GM23338 (cell line): ENCODE measurements around the gene TOM1L2. TPM values are rescaled to one million over a fixed set of nuclear protein-coding genes. Genes with fewer than 3 reads are reported as not detected.

Experiments used
- ATAC-seq: fragments of 200-7000 bp; cut with Tn5 transposase; 3 replicates; pipeline ENCODE4 v1.9.1; 2020
- DNase-seq: peaks from one replicate; pipeline ENCODE4 v3.0.0-alpha.2; 2015; ENCODE audit warnings: low spot score
- H2AFZ ChIP-seq: fragments of 200-600 bp; sonication (generic); 2 replicates; pipeline ENCODE4 v1.8.0; 2016; ENCODE audit warnings: antibody characterized with exemption, mild to moderate bottlenecking, moderate library complexity
- H3F3A ChIP-seq: fragments of 200-600 bp; sonication (generic); replicated peaks from 2 replicates; pipeline ENCODE4 v1.8.0; 2017; ENCODE audit warnings: antibody characterized with exemption, mixed run types, low read depth
- H3K27ac ChIP-seq: fragments of 200-600 bp; sonication (generic); 2 replicates; pipeline ENCODE4 v1.6.1; 2016; ENCODE audit warnings: low read depth
- H3K27me3 ChIP-seq: fragments of 200-600 bp; sonication (generic); 2 replicates; pipeline ENCODE4 v1.8.0; 2016; ENCODE audit warnings: mild to moderate bottlenecking, mixed run types, moderate library complexity; ENCODE audit not compliant: insufficient read depth
- H3K36me3 ChIP-seq: fragments of 200-600 bp; sonication (generic); 2 replicates; pipeline ENCODE4 v1.8.0; 2016; ENCODE audit warnings: mild to moderate bottlenecking; ENCODE audit not compliant: insufficient read depth
- H3K4me1 ChIP-seq: fragments of 200-600 bp; sonication (generic); 2 replicates; pipeline ENCODE4 v1.8.0; 2016; ENCODE audit warnings: mild to moderate bottlenecking, moderate library complexity; ENCODE audit not compliant: insufficient read depth
- H3K4me2 ChIP-seq: fragments of 200-600 bp; sonication (generic); 2 replicates; pipeline ENCODE4 v1.7.1; 2017; ENCODE audit warnings: mixed run types
- H3K4me3 ChIP-seq: fragments of 200-600 bp; sonication (generic); 2 replicates; pipeline ENCODE4 v1.6.1; 2016; ENCODE audit warnings: mixed run types
- H3K79me2 ChIP-seq: fragments of 200-600 bp; sonication (generic); replicated peaks from 2 replicates; pipeline ENCODE4 v1.8.0; 2017; ENCODE audit warnings: mild to moderate bottlenecking; ENCODE audit not compliant: insufficient read depth
- H3K9me2 ChIP-seq: fragments of 200-600 bp; sonication (generic); 2 replicates; pipeline ENCODE4 v1.8.0; 2017; ENCODE audit not compliant: insufficient read depth
- H4K20me1 ChIP-seq: fragments of 200-600 bp; sonication (generic); replicated peaks from 2 replicates; pipeline ENCODE4 v1.8.0; 2017; ENCODE audit warnings: mild to moderate bottlenecking; ENCODE audit not compliant: insufficient read depth
- H3K27ac Mint-ChIP-seq: 2 replicates; pipeline ENCODE4 v1.8.0; 2020; ENCODE audit warnings: inconsistent platforms, mild to moderate bottlenecking, moderate library complexity, mixed read lengths
- H3K27me3 Mint-ChIP-seq: 3 replicates; pipeline ENCODE4 v1.8.0; 2022; ENCODE audit warnings: low read depth, mild to moderate bottlenecking, moderate library complexity, mixed read lengths, inconsistent platforms; ENCODE audit not compliant: insufficient read depth, poor library complexity
- H3K36me3 Mint-ChIP-seq: 3 replicates; pipeline ENCODE4 v1.8.0; 2021; ENCODE audit warnings: low read depth, mild to moderate bottlenecking, inconsistent platforms, moderate library complexity, mixed read lengths
- H3K4me1 Mint-ChIP-seq: 3 replicates; pipeline ENCODE4 v1.8.0; 2020; ENCODE audit warnings: mild to moderate bottlenecking, inconsistent platforms, mixed read lengths
- H3K4me3 Mint-ChIP-seq: 3 replicates; pipeline ENCODE4 v1.8.0; 2021; ENCODE audit warnings: moderate library complexity, mild to moderate bottlenecking, inconsistent platforms, mixed read lengths
- H3K9me3 Mint-ChIP-seq: 3 replicates; pipeline ENCODE4 v1.8.0; 2020; ENCODE audit warnings: moderate library complexity, mild to moderate bottlenecking, inconsistent platforms, mixed read lengths
- POLR2AphosphoS5 ChIP-seq: IDR thresholded peaks from 2 replicates; pipeline ENCODE4 v1.6.1; 2016; ENCODE audit warnings: antibody characterized with exemption, low read depth
- ZNF114 ChIP-seq: fragments of 250-450 bp; sonication (Bioruptor Pico); IDR thresholded peaks from 2 replicates; pipeline ENCODE4 v1.5.0; 2020; ENCODE audit warnings: mild to moderate bottlenecking, moderate library complexity
- ZNF331 ChIP-seq: fragments of 250-450 bp; sonication (Bioruptor Pico); IDR thresholded peaks from 2 replicates; pipeline ENCODE4 v1.5.0; 2020; ENCODE audit warnings: low read depth, mild to moderate bottlenecking, moderate library complexity
- polyA plus RNA-seq: library from polyadenylated mRNA; unstranded; fragments of >200 nt; fragmentation: Nextera tagmentation; extraction: Ambion mirVana; gene quantifications from 2 replicates; pipeline ENCODE4 v1.2.1, GENCODE V29; 2016
- total RNA-seq: library from RNA; depleted of rRNA; stranded (reverse); fragments of >200 nt; shearing (Covaris generic); gene quantifications from 2 replicates; pipeline ENCODE4 v1.2.3, GENCODE V29; 2014
- TF ChIP-seq, protein P1 (sequence below): fragments of 250-450 bp; sonication (Bioruptor Pico); IDR thresholded peaks from 2 replicates; pipeline ENCODE4 v1.5.0; 2020; ENCODE audit warnings: mild to moderate bottlenecking, moderate library complexity

The TOM1L2 gene
- total and polyA plus RNA-seq, 2 experiments from 2014 or later: 3.3 TPM

- Histone ChIP-seq H3K27ac (no peak overlapping the region), H3F3A (no peaks in the 10 kb centered on the region), H3K4me2 (no peak overlapping the region), H3K79me2 (no peaks in the 10 kb centered on the region), H2AFZ (no peak overlapping the region), H3K4me3 (no peak overlapping the region), H3K4me1 (no peaks in the 10 kb centered on the region), H3K36me3 (no peaks in the 10 kb centered on the region), H4K20me1 (no peaks in the 10 kb centered on the region), H3K27me3 (no peaks in the 10 kb centered on the region), H3K9me2 (no peaks in the 10 kb centered on the region)
- ATAC-seq (no peak), DNase-seq (no peak)
- Mint-ChIP-seq H3K36me3 (no peaks in the 10 kb centered on the region), H3K9me3 (no peaks in the 10 kb centered on the region), H3K27ac (no peak overlapping the region), H3K27me3 (peaks cover 3% of the 10 kb centered on the region), H3K4me1 (no peaks in the 10 kb centered on the region), H3K4me3 (no peak overlapping the region)
- no peak for TF ChIP-seq ZNF331
- no peak for TF ChIP-seq ZNF114 (CRISPR knock-in tag)
- TF ChIP-seq, protein P1, sequence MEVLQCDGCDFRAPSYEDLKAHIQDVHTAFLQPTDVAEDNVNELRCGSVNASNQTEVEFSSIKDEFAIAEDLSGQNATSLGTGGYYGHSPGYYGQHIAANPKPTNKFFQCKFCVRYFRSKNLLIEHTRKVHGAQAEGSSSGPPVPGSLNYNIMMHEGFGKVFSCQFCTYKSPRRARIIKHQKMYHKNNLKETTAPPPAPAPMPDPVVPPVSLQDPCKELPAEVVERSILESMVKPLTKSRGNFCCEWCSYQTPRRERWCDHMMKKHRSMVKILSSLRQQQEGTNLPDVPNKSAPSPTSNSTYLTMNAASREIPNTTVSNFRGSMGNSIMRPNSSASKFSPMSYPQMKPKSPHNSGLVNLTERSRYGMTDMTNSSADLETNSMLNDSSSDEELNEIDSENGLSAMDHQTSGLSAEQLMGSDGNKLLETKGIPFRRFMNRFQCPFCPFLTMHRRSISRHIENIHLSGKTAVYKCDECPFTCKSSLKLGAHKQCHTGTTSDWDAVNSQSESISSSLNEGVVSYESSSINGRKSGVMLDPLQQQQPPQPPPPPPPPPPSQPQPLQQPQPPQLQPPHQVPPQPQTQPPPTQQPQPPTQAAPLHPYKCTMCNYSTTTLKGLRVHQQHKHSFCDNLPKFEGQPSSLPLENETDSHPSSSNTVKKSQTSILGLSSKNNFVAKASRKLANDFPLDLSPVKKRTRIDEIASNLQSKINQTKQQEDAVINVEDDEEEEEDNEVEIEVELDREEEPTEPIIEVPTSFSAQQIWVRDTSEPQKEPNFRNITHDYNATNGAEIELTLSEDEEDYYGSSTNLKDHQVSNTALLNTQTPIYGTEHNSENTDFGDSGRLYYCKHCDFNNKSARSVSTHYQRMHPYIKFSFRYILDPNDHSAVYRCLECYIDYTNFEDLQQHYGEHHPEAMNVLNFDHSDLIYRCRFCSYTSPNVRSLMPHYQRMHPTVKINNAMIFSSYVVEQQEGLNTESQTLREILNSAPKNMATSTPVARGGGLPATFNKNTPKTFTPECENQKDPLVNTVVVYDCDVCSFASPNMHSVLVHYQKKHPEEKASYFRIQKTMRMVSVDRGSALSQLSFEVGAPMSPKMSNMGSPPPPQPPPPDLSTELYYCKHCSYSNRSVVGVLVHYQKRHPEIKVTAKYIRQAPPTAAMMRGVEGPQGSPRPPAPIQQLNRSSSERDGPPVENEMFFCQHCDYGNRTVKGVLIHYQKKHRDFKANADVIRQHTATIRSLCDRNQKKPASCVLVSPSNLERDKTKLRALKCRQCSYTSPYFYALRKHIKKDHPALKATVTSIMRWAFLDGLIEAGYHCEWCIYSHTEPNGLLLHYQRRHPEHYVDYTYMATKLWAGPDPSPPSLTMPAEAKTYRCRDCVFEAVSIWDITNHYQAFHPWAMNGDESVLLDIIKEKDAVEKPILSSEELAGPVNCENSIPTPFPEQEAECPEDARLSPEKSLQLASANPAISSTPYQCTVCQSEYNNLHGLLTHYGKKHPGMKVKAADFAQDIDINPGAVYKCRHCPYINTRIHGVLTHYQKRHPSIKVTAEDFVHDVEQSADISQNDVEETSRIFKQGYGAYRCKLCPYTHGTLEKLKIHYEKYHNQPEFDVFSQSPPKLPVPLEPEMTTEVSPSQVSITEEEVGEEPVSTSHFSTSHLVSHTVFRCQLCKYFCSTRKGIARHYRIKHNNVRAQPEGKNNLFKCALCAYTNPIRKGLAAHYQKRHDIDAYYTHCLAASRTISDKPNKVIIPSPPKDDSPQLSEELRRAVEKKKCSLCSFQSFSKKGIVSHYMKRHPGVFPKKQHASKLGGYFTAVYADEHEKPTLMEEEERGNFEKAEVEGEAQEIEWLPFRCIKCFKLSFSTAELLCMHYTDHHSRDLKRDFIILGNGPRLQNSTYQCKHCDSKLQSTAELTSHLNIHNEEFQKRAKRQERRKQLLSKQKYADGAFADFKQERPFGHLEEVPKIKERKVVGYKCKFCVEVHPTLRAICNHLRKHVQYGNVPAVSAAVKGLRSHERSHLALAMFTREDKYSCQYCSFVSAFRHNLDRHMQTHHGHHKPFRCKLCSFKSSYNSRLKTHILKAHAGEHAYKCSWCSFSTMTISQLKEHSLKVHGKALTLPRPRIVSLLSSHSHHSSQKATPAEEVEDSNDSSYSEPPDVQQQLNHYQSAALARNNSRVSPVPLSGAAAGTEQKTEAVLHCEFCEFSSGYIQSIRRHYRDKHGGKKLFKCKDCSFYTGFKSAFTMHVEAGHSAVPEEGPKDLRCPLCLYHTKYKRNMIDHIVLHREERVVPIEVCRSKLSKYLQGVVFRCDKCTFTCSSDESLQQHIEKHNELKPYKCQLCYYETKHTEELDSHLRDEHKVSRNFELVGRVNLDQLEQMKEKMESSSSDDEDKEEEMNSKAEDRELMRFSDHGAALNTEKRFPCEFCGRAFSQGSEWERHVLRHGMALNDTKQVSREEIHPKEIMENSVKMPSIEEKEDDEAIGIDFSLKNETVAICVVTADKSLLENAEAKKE (CRISPR knock-in tag): no peak
Measured at GRCh38 chr17:17934806-17935205, 37.4 kb downstream of the TOM1L2 start.

DNA sequence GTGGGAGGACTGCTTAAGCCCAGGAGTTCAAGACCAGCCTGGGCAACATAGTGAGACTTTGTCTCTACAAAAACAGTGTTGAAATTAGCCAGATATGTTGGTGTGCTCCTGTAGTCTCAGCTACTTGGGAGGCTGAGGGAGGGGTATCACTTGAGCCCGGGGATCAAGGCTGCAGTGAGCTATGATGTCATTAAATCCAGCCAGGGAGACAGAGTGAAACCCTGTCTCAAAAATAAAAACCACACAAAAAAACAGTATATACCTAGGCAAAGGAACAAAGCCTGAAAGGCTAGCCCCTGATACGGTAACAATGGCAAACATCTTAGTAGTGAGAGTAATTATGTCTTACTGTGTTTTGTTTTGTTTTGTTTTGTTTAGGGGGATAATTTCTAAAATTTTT, 38.0 kb downstream of the TOM1L2 start:
- Mint-ChIP-seq H3K4me1 (no peaks in the 10 kb centered on the region), H3K27ac (no peak overlapping the region), H3K4me3 (no peak overlapping the region), H3K27me3 (peaks cover 3% of the 10 kb centered on the region), H3K9me3 (no peaks in the 10 kb centered on the region), H3K36me3 (no peaks in the 10 kb centered on the region)
- Histone ChIP-seq H4K20me1 (no peaks in the 10 kb centered on the region), H2AFZ (no peak overlapping the region), H3F3A (no peaks in the 10 kb centered on the region), H3K4me1 (0 out of 2 replicates have a peak, but pooled peaks cover under 1% of the 10 kb centered on the region), H3K36me3 (no peaks in the 10 kb centered on the region), H3K4me3 (no peak overlapping the region), H3K9me2 (no peaks in the 10 kb centered on the region), H3K27me3 (no peaks in the 10 kb centered on the region), H3K4me2 (no peak overlapping the region), H3K27ac (no peak overlapping the region), H3K79me2 (no peaks in the 10 kb centered on the region)
- ATAC-seq: no peak
- TF ChIP-seq POLR2AphosphoS5: no peak
- no peak for DNase-seq
